NCI-H1930 (cell line): Measurements from ENCODE around the gene ACTA2.

ENCODE experiments used
- DNase-seq, 2 experiments: peaks; one replicate each; lab custom pipeline; 2025; lab: John Stamatoyannopoulos, UW

Gene ACTA2

DNA sequence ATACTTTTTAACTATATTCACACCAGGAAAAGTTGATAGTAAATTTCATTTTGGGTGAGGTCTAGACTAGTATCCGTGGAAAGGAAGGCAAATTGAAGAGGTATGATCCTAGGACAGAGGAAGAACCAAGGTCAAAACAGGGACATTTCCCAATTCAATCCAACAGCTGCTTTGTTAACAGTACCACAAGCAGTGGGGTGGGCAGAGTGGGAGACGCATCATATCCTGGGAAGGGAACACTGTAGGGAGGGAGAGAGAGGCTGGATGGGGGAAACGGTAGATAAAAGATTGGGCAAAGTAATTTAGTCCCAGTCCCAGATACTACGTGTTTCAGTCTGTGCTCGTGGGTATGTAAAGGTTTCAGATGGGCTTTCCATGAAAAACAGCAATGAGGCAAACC lies 28.9 kb upstream of the ACTA2 start:
- DNase-seq: no peak

- DNase-seq: no peak
Observed at GRCh38 chr10:88980800-88981199, 28.2 kb upstream of the ACTA2 start.

DNA sequence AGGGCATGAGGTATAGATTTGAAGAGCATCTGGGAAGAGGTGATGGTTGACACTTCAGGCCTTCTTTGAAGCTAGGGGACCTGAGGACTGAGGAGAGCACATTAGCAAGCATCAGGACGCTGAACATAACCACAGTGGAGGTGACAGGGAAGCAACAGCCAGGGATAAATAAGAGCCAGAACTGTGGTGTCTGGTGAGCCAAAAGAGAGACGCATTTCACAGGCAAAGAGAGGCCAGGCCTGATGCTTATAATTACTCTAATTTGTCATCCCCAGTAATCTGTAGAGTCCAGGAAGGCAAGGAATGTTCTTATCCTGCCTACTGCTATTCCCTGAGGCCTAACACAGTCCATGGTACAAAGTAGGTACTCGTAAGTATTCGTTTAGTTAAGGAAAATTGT lies 27.7 kb upstream of the ACTA2 start:
- no peak for DNase-seq

- no peak for DNase-seq
Observed at GRCh38 chr10:88979603-88980002, 27.0 kb upstream of the ACTA2 start.

GRCh38 chr10:88979153-88979562 lies 26.6 kb upstream of the ACTA2 start:
- no peak for DNase-seq

DNA sequence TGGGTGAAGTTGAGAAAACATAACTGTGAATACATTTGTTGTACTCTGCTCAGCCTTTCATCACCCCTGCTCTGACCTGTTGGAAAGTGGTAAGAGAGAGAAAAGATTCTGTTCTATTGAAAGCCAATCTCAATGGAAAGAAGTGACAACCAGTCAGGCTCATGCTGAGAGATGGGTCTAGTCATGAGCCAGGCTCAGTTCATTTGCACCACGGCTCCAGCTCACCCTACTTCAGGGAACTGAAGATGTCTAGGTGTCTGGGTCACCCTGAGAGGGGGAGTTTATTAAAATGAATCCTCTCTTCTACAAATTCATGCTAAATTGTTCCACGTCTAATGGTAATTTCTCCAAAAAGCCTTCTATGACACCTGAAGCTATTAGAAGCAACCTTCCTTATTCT lies 25.9 kb upstream of the ACTA2 start:
- no peak for DNase-seq

GRCh38 chr10:88975377-88975720 lies 22.8 kb upstream of the ACTA2 start:
- DNase-seq: no peak

DNA sequence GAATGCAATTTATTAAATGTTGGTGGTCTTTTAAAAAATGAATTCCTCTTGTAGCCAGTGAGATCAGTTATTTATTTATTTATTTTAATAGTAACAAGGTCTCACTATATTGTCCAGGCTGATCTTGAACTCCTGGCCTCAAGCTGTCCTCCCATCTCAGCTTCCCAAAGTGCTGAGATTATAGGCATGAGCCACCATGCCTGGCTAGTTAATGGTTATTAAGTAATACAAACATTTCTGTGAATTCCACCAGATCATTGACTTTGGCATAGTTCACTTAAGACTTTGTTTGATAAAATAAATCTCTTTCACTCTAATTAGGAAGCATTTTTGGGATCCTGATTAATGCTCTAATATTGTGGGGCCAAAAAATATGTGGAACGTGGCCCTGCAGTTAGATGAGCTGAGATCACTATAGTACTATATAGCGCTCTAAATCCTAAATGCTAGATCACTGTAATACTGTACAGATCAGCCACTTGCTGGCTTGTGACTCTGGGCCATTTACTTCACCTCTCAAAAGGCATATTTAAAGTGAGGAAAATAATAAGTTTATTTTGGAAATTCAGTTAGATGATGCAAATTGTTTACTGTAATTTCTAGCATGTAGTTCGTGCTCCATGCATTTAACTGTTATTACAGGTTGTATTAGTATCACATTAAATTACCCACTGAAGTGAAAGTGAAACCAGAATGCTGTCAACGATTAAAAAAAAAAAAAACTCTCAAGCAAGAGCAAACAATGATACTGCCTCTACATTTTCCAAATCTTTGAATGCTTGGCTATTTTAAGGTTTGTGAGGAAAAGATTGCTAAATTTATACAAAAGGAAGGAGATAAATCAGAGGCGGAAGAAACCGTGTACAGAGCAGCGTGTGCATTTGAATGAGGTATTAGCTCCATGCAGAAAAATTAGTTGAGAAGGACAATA lies 22.1 kb upstream of the ACTA2 start:
- DNase-seq: no peak

DNA sequence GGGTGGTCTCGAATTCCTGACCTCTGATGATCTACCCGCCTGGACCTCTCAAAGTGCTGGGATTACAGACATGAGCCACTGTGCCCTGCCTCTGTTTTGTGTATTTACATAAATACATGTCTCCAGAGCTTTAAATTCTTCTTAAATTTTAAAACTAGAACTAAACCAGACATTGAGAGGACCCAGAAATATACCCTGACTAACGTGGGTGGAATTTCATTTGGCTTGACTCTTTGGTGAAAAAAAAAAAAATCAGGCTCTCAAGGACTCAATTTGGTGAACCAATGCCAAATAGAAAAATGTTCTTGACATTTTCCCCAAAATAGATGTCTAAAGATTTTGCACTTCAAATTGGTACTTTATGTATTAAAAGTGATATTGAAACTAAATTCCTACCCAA lies 21.4 kb upstream of the ACTA2 start:
- DNase-seq: no peak

DNA sequence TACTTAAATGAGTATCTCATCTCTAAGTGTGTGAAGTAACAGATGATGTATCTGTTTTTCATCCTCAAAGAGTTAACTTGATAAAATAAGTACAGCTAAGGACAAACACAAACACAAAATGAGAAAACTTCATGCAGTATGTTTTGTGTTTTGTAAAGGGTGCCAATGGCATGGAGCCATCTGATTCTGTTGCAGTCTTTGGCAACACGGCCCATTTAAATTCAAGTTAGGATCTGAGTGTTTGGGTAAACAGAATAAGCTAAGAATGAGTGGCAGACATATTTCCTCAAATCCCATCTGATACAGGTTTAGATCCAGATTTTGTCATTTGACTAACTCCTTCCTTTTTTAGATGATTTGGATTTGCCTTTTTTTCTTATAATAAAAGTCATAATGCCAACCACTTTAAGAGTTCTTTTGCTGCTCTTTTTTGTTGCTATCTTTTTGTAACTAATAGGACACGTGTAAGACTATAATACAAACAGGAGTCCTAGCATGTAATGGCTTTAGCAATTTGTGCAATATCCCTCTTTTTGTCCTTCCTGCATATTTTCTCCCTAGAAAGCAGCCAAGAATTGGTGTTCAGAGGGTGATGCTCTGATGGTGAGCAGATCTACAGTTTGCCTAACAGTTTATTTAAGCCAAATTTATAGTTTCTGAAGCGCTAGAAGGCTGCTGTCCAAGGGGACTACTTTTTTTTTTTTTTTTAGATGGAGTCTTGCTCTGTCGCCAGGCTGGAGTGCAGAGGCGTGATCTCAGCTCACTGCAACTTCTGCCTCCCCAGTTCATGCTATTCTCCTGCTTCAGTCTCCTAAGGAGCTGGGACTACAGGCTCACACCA lies 18.9 kb upstream of the ACTA2 start:
- no peak for DNase-seq

GRCh38 chr10:88968391-88968790 lies 15.8 kb upstream of the ACTA2 start:
- DNase-seq: no peak

DNA sequence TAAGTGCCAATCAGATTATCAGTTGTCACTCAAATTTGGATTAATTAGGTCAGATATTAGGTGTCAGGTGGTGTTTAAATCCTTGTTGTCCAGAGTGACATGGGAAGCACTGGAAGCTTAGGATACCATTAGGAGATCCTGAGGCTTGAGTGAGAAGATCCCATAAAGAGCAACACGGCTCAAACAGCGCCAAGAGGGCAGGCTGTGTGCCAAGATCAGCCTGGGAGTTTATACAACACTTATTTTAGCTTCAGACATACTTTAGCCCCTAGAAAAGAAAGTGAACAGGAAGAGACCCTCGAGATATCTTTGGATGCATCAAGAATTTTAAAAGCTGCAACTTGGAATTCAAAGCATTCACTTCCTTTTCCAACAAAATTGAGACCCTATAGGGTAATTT lies 14.2 kb upstream of the ACTA2 start:
- no peak for DNase-seq

DNA sequence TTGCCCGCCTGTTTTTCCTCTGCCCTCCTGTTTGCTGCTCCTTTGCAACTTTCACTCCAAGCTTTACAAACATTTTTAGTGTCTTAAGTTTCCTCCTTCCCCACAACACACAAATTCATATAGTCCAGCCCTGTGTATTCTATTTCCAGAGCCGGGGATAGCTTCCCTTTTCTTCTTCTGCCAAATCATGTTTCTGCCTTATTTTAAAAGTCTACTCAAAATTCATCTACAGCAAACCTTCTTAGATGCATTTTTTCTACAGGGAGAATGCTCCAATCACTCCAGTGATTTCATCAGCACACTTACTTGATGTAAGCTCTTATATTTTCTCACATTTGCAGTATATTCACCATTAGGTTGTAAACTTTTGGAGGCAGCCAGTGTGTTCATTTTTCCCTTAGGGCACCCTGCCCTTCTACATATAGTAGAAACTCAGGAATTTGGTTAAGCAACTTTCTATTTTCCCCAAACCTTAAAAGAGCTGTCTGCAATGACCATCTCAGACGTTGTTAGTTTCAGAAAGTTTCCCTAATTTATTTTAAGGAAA lies 12.4 kb upstream of the ACTA2 start:
- no peak for DNase-seq

GRCh38 chr10:88964360-88964759 lies 11.8 kb upstream of the ACTA2 start:
- DNase-seq: no peak

DNA sequence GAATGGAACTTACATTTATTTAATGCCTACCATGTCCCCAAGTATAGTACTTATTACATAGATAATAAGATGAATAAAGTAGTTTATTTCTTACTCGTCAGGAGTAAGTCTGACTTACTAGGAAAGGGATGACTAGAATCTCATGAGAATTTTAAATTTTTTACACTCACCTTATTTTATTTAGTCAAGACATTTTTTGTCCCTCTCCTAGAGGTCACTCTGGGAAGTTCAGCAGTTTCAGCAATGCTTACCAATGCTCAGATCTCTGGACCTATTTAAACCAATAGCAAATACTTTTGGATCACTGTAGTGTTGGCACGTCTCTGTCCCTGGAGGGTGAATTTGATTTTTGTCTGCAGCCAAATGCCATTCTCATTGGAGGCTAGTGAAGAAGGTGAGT lies 10.7 kb upstream of the ACTA2 start:
- DNase-seq: no peak

GRCh38 chr10:88962336-88962735 lies 9.8 kb upstream of the ACTA2 start:
- no peak for DNase-seq

DNA sequence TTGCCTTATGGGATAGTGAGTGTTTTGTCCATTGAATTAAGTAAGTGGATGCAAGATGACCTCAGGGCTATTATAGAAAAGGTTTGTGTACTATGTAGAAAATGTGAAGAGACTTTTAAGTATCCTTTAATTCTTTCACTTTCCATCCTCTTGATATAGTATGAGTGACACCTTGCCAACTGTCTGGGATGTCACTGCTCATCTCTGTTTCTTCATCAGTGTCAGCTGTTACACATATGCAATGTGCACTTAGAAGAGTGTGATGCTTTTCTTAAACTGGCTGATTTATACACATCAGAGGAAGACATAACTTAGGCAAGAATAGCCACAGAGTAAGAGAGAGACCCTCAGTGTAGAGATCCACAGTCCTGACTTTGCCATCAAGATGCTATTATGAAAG lies 8.7 kb upstream of the ACTA2 start:
- no peak for DNase-seq

- no peak for DNase-seq
Observed at GRCh38 chr10:88960802-88961201, 8.2 kb upstream of the ACTA2 start.

- DNase-seq: no peak
Observed at GRCh38 chr10:88958721-88959120, 6.1 kb upstream of the ACTA2 start.

GRCh38 chr10:88957381-88957780 lies 4.8 kb upstream of the ACTA2 start:
- DNase-seq: no peak

- DNase-seq: no peak
Observed at GRCh38 chr10:88954458-88955083, 2.0 kb upstream of the ACTA2 start.

DNA sequence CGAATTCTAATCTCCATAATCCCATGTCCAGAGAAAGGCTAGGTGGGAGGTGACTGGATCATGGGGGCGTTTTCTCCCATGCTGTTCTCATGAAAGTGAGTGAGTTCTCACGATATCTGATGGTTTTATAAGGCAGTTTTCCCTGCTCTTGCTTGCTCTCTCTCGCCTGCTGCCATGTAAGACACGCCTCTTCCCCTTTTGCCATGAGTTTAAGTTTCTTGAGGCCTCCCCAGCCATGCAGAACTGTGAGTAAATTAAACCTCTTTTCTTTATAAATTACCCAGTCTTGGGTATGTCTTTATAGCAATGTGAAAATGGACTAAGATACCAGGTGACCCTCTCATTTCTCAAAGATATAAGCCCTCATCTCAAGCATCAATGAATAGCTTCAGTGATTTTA lies 1.1 kb upstream of the ACTA2 start:
- no peak for DNase-seq
